ENCODE data around the gene EVI5. TPM values are rescaled to one million over a fixed set of nuclear protein-coding genes. Genes with fewer than 3 reads are reported as not detected.
"Not testable (repeated sequence)": the region's sequence is repeated elsewhere in the genome, so short reads cannot be mapped to it uniquely, and the experiment has no call there.

The EVI5 gene
- total RNA-seq, 1 experiment from 2014 or later = 31.2 TPM

DNA sequence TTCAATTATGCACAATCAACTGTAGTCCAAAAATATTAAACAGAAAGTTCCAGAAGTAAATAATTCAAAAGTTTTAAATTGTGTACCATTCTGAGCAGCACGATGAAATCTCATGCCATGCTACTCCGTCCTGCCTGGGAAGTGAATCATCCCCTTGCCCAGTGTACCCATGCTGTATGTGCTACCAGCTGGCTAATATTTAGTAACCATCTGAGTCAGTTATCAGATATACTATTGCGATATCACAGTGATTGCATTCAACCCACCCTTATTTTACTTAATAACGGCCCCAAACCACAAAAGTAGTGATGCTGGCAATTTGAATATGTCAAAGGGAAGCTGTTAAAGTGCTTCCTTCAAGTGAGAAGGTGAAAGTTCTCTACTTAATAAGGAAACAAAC is 56.2 kb downstream of the EVI5 start:
- TF ChIP-seq, protein P1, sequence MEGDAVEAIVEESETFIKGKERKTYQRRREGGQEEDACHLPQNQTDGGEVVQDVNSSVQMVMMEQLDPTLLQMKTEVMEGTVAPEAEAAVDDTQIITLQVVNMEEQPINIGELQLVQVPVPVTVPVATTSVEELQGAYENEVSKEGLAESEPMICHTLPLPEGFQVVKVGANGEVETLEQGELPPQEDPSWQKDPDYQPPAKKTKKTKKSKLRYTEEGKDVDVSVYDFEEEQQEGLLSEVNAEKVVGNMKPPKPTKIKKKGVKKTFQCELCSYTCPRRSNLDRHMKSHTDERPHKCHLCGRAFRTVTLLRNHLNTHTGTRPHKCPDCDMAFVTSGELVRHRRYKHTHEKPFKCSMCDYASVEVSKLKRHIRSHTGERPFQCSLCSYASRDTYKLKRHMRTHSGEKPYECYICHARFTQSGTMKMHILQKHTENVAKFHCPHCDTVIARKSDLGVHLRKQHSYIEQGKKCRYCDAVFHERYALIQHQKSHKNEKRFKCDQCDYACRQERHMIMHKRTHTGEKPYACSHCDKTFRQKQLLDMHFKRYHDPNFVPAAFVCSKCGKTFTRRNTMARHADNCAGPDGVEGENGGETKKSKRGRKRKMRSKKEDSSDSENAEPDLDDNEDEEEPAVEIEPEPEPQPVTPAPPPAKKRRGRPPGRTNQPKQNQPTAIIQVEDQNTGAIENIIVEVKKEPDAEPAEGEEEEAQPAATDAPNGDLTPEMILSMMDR (IDR thresholded peaks at IDR 0.05; ENCODE audit: insufficient read depth in 1 of 2, low read depth in 1 of 2, low read length in 1 of 2, severe bottlenecking in 1 of 2, unreplicated experiment in 1 of 2) = no peak
- H3K27me3 Mint-ChIP-seq (ENCODE audit: insufficient read depth, unreplicated experiment) = no peaks in the 10 kb centered on the region
- CTCF ChIA-PET = no interaction called here
- no peaks in the 10 kb centered on the region for H3K4me1 Mint-ChIP-seq (ENCODE audit: low read depth, unreplicated experiment)
- intact Hi-C loops (cut with micrococcal nuclease; ENCODE audit: unreplicated experiment) = no loop called here
- POLR2A ChIA-PET = no interaction called here
- Histone ChIP-seq H3K27me3 (replicated peaks; ENCODE audit: control insufficient read depth, insufficient read depth, low read length) (no peaks in the 10 kb centered on the region), H3K4me1 (no peaks in the 10 kb centered on the region), H3K4me3 (ENCODE audit: low read depth, low read length) (no peak overlapping the region), H3K9me3 (no peaks in the 10 kb centered on the region), H3K36me3 (ENCODE audit: control insufficient read depth, insufficient read depth, low read length) (no peaks in the 10 kb centered on the region)
- no peak overlapping the region for H3K27ac Mint-ChIP-seq (ENCODE audit: unreplicated experiment)
- BruUV-seq (replicated peaks) = no TSS peak
- no peak for DNase-seq
- no peak overlapping the region for H3K4me3 Mint-ChIP-seq (ENCODE audit: unreplicated experiment)
- H3K36me3 Mint-ChIP-seq (ENCODE audit: insufficient read depth, unreplicated experiment) = peaks cover 20% of the 10 kb centered on the region
- no peaks in the 10 kb centered on the region for H3K9me3 Mint-ChIP-seq (ENCODE audit: unreplicated experiment)

DNA sequence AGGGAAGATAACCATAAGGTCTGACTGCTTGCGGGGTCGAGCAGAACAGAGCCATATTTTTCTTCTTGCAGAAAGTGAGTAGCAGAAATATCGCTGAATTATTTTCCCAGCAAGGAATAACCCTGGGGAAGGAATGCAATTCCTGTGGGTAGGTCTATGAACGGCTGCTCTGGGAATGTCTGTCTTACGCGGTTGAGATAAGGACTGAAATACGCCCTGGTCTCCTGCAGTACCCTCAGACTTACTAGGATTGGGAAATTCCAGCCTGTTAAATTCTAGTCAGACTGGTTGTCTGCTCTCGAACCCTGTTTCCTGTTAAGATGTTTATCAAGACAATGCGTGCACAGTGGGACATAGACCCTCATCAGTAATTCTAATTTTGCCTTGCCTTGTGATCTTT is 61.2 kb downstream of the EVI5 start:
- H3K27me3 ChIP-seq (replicated peaks; ENCODE audit: control insufficient read depth, insufficient read depth, low read length); H3K27ac Mint-ChIP-seq (ENCODE audit: unreplicated experiment); H3K4me1 ChIP-seq; BruUV-seq (replicated peaks); DNase-seq; H3K4me3 ChIP-seq (ENCODE audit: low read depth, low read length); intact Hi-C loops (cut with micrococcal nuclease; ENCODE audit: unreplicated experiment); H3K27me3 Mint-ChIP-seq (ENCODE audit: insufficient read depth, unreplicated experiment); H3K36me3 ChIP-seq (ENCODE audit: control insufficient read depth, insufficient read depth, low read length); H3K9me3 Mint-ChIP-seq (ENCODE audit: unreplicated experiment); POLR2A ChIA-PET; H3K9me3 ChIP-seq; CTCF ChIA-PET; H3K4me1 Mint-ChIP-seq (ENCODE audit: low read depth, unreplicated experiment); H3K4me3 Mint-ChIP-seq (ENCODE audit: unreplicated experiment): not testable (repeated sequence)
- H3K36me3 Mint-ChIP-seq (ENCODE audit: insufficient read depth, unreplicated experiment) = peaks cover 19% of the 10 kb centered on the region

DNA sequence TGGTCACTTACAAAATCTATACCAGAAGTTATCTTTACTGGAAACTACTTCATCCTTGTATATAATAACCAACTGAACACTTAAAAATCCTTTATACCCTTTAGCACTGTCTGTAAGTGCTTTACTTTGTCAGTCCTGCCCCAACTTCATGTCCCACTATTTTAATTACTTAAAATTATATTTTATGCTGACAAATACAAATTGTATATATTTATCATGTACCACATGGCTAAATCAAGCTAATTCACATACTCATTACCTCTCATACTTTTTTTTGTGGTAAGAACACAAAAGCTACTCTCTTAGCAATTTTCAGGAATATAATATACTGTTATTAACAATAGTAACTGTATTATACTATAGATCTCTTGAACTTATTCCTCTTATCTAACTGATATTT is 63.0 kb downstream of the EVI5 start:
- Histone ChIP-seq H3K4me1 (no peaks in the 10 kb centered on the region), H3K27me3 (replicated peaks; ENCODE audit: control insufficient read depth, insufficient read depth, low read length) (no peaks in the 10 kb centered on the region), H3K36me3 (ENCODE audit: control insufficient read depth, insufficient read depth, low read length) (no peaks in the 10 kb centered on the region), H3K4me3 (ENCODE audit: low read depth, low read length) (no peak overlapping the region), H3K9me3 (no peaks in the 10 kb centered on the region)
- Mint-ChIP-seq H3K9me3 (ENCODE audit: unreplicated experiment) (peaks cover 17% of the 10 kb centered on the region), H3K4me3 (ENCODE audit: unreplicated experiment) (no peak overlapping the region), H3K27me3 (ENCODE audit: insufficient read depth, unreplicated experiment) (no peaks in the 10 kb centered on the region), H3K4me1 (ENCODE audit: low read depth, unreplicated experiment) (no peaks in the 10 kb centered on the region), H3K27ac (ENCODE audit: unreplicated experiment) (no peak overlapping the region), H3K36me3 (ENCODE audit: insufficient read depth, unreplicated experiment) (peaks cover 14% of the 10 kb centered on the region)
- CTCF ChIA-PET = no interaction called here
- no TSS peak for BruUV-seq (replicated peaks)
- TF ChIP-seq, protein P1 (IDR thresholded peaks at IDR 0.05; ENCODE audit: insufficient read depth in 1 of 2, low read depth in 1 of 2, low read length in 1 of 2, severe bottlenecking in 1 of 2, unreplicated experiment in 1 of 2) = no peak
- no peak for DNase-seq
- intact Hi-C loops (cut with micrococcal nuclease; ENCODE audit: unreplicated experiment) = no loop called here
- POLR2A ChIA-PET = no interaction called here

DNA sequence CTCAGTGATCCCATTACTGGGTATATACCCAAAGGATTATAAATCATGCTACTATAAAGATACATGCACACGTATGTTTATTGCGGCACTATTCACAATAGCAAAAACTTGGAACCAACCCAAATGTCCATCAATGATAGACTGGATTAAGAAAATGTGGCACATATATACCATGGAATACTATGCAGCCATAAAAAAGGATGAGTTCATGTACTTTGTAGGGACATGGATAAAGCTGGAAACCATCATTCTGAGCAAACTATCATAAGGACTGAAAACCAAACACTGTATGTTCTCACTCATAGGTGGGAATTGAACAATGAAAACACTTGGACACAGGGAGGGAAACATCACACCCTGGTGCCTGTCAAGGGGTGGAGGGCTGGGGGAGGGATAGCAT is 63.8 kb downstream of the EVI5 start:
- Mint-ChIP-seq H3K9me3 (ENCODE audit: unreplicated experiment) (peaks cover 18% of the 10 kb centered on the region), H3K36me3 (ENCODE audit: insufficient read depth, unreplicated experiment) (peaks cover 12% of the 10 kb centered on the region)
- H3K36me3 ChIP-seq (ENCODE audit: control insufficient read depth, insufficient read depth, low read length); H3K4me3 ChIP-seq (ENCODE audit: low read depth, low read length); H3K27me3 ChIP-seq (replicated peaks; ENCODE audit: control insufficient read depth, insufficient read depth, low read length); H3K4me1 ChIP-seq; H3K27me3 Mint-ChIP-seq (ENCODE audit: insufficient read depth, unreplicated experiment); H3K4me3 Mint-ChIP-seq (ENCODE audit: unreplicated experiment); intact Hi-C loops (cut with micrococcal nuclease; ENCODE audit: unreplicated experiment); H3K9me3 ChIP-seq; H3K4me1 Mint-ChIP-seq (ENCODE audit: low read depth, unreplicated experiment); POLR2A ChIA-PET; CTCF ChIA-PET; DNase-seq; BruUV-seq (replicated peaks); H3K27ac Mint-ChIP-seq (ENCODE audit: unreplicated experiment): not testable (repeated sequence)

DNA sequence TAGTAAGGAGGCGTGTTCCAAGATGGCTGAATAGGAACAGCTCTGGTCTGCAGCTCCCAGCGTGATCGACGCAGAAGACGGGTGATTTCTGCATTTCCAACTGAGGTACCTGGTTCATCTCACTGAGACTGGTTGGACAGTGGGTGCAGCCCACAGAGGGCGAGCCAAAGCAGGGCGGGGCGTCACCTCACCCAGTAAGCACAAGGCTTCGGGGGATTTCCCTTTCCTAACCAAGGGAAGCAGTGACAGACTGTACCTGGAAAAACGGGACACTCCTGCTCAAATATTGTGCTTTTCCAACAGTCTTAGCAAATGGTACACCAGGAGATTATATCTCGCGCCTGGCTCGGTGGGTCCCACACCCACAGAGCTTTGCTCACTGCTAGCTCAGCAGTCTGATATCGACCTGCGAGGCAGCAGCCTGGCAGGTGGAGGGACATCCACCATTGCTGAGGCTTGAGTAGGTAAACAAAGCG is 69.4 kb downstream of the EVI5 start:
- DNase-seq; H3K36me3 ChIP-seq (ENCODE audit: control insufficient read depth, insufficient read depth, low read length); H3K27me3 ChIP-seq (replicated peaks; ENCODE audit: control insufficient read depth, insufficient read depth, low read length); H3K9me3 ChIP-seq; BruUV-seq (replicated peaks); H3K27me3 Mint-ChIP-seq (ENCODE audit: insufficient read depth, unreplicated experiment); POLR2A ChIA-PET; H3K36me3 Mint-ChIP-seq (ENCODE audit: insufficient read depth, unreplicated experiment); H3K4me3 ChIP-seq (ENCODE audit: low read depth, low read length); H3K27ac Mint-ChIP-seq (ENCODE audit: unreplicated experiment); H3K4me3 Mint-ChIP-seq (ENCODE audit: unreplicated experiment); intact Hi-C loops (cut with micrococcal nuclease; ENCODE audit: unreplicated experiment): not testable (repeated sequence)
- peaks cover 21% of the 10 kb centered on the region for H3K4me1 ChIP-seq
- Mint-ChIP-seq H3K9me3 (ENCODE audit: unreplicated experiment) (peaks cover 18% of the 10 kb centered on the region), H3K4me1 (ENCODE audit: low read depth, unreplicated experiment) (peaks cover 18% of the 10 kb centered on the region)
- CTCF ChIA-PET = interaction anchor here (0.7 kb wide), 1 partner anchor 914 kb away, joined by 3 read pairs; no protein-coding TSS in a partner anchor

Data from Caco-2 (cell line).